Thoracic aorta (tissue), 2 donors: ENCODE results near the gene EEA1. TPM values are rescaled to one million over a fixed set of nuclear protein-coding genes. Genes with fewer than 3 reads are reported as not detected.

Experiments
- ATAC-seq: fragments of 150-250 bp; one replicate; pipeline ENCODE4 v1.8.0; 2017; ENCODE audit warnings: low read depth; ENCODE audit not compliant: insufficient number of reproducible peaks, low FRiP score
- DNase-seq: peaks from one replicate; pipeline ENCODE4 v3.0.0-alpha.2; 2020; ENCODE audit warnings: low spot score
- H3K27ac ChIP-seq, 2 donors: fragments of 200-600 bp; sonication (generic); 1 replicate in 1 of 2; 2 replicates in 1 of 2; pipeline ENCODE4 v1.5.1; 2016; ENCODE audit warnings: mild to moderate bottlenecking in 2 of 2, moderate library complexity in 2 of 2
- H3K27me3 ChIP-seq: fragments of 200-600 bp; sonication (generic); replicated peaks from 2 replicates; pipeline ENCODE4 v1.6.0; 2016; ENCODE audit warnings: mild to moderate bottlenecking; ENCODE audit not compliant: insufficient read depth
- H3K36me3 ChIP-seq: fragments of 200-600 bp; sonication (generic); one replicate; pipeline ENCODE4 v1.5.1; 2016
- H3K4me1 ChIP-seq, 2 donors: fragments of 200-600 bp; sonication (generic); 1 replicate in 1 of 2; 2 replicates in 1 of 2; pipeline versions ENCODE4 v1.5.1 to v1.6.0; 2016; ENCODE audit warnings: low read depth in 2 of 2, mild to moderate bottlenecking in 1 of 2; ENCODE audit not compliant: control insufficient read depth in 1 of 2
- H3K4me3 ChIP-seq: fragments of 200-600 bp; sonication (generic); 2 replicates; pipeline ENCODE4 v1.5.1; 2016; ENCODE audit warnings: mild to moderate bottlenecking
- H3K9me3 ChIP-seq: fragments of 200-600 bp; sonication (generic); 2 replicates; pipeline ENCODE4 v1.5.1; 2016
- CTCF ChIP-seq: fragments of 200-600 bp; sonication (generic); IDR thresholded peaks from one replicate; pipeline ENCODE4 v1.5.1; 2019; ENCODE audit warnings: antibody characterized with exemption
- total RNA-seq, 2 donors: library from RNA; depleted of rRNA; stranded (reverse); fragments of >200 nt; gene quantifications; one replicate each; pipeline versions ENCODE4 v1.1.0 to v1.2.3, GENCODE V29; 2016

The EEA1 gene
- total RNA-seq, 2 donors from 2014 or later = 19.1 to 40.1 TPM

DNA sequence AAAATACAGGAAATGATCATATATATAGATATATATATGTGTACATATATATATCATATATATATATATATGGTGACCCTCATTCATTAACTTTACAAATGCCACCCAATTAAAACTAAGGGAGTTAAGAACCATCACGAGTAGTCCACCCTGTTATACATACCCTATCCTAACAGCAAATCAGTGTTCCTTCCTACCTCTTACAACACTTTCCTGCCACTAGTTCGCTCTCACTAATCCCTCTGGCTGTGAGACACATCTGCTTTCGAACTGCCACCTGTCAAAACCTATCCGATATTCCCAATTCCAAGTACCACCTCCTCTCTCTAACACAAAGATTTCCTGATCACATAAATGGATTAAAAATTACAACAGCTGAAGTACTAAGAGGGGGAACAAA, 100.5 kb downstream of the EEA1 start:
- ATAC-seq = no peak
- Histone ChIP-seq H3K36me3 (peaks cover 5% of the 10 kb centered on the region), H3K27ac (no peak overlapping the region), H3K9me3 (no peaks in the 10 kb centered on the region), H3K27me3 (no peaks in the 10 kb centered on the region), H3K4me3 (no peak overlapping the region), H3K4me1 (peaks cover 0 to under 1% of the 10 kb centered on the region in 2 donors)
- TF ChIP-seq CTCF = no peak
- DNase-seq = no peak

GRCh38 chr12:92827836-92828431, 101.2 kb downstream of the EEA1 start:
- Histone ChIP-seq H3K27ac (no peak overlapping the region), H3K36me3 (peaks cover 5% of the 10 kb centered on the region), H3K9me3 (no peaks in the 10 kb centered on the region), H3K4me3 (no peak overlapping the region), H3K27me3 (no peaks in the 10 kb centered on the region), H3K4me1 (no peaks in the 10 kb centered on the region)
- ATAC-seq = no peak
- no peak for TF ChIP-seq CTCF
- no peak for DNase-seq

DNA sequence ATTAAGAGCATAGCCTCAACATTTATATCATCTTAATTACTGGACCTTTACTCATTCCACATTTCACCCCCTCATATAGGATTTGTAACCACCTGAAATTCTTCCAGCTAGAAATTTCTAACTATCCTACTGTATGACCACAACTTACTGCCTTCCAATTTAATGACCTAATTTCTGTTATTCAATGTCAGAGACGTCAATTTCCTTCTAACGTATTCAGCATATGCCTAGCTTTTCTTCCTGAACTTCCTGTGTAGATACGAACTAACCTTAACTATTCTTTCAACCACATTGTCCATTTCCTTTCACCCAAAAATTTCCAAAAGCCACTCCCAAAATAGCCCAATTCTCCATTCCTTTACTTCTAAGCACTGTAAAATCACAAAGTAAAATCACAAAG, 108.0 kb downstream of the EEA1 start:
- Histone ChIP-seq H3K4me3 (no peak overlapping the region), H3K9me3 (no peaks in the 10 kb centered on the region), H3K4me1 (no peaks in the 10 kb centered on the region), H3K27ac (no peak overlapping the region), H3K27me3 (no peaks in the 10 kb centered on the region), H3K36me3 (peaks cover 5% of the 10 kb centered on the region)
- no peak for ATAC-seq
- no peak for TF ChIP-seq CTCF
- no peak for DNase-seq

DNA sequence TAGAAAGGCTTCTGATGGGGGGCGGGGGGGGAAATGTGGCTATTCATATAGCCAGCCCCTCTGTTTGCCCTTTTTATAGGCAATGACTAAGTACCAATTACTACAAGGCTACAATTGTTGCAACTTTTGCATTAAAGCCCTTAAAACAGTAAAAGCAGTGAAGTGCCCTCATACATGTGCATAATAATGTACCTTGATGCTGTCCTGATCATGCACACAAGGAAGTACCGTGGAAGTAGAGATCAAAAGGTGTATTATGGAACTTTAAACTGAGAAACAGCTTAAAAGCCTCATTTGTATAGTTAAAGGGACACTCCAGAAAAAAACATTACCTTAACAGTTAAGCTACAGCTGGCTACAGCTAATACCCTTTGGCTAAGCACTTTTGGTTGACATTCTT, 114.5 kb downstream of the EEA1 start:
- H3K36me3 ChIP-seq = peaks cover 9% of the 10 kb centered on the region
- H3K9me3 ChIP-seq = no peaks in the 10 kb centered on the region
- H3K27me3 ChIP-seq = no peaks in the 10 kb centered on the region
- H3K4me1 ChIP-seq = no peaks in the 10 kb centered on the region
- ATAC-seq (no peak), DNase-seq (no peak)
- no peak for TF ChIP-seq CTCF
- H3K27ac ChIP-seq = no peak overlapping the region
- H3K4me3 ChIP-seq = no peak overlapping the region

DNA sequence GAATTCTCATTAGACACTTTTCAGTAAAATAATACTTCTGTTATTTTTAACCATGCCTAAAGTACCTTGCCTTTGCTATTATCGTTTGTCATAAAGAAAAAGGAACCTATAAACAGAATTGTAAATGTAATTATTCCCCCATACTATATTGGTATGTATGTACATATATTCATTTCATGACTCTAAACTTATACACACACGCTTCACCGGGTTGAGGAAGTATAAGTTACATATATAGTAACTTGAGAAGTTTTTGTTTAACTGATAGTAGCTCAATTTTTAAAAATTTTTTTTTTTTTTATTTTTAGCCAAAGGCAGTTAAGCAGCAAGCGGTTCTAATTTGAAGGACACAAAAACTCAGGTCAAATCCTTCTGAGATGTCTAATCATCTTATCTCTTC, 118.7 kb downstream of the EEA1 start:
- ATAC-seq = no peak
- Histone ChIP-seq H3K9me3 (no peaks in the 10 kb centered on the region), H3K36me3 (peaks cover 8% of the 10 kb centered on the region), H3K27ac (no peak overlapping the region), H3K27me3 (no peaks in the 10 kb centered on the region), H3K4me1 (no peaks in the 10 kb centered on the region), H3K4me3 (no peak overlapping the region)
- TF ChIP-seq CTCF = no peak
- no peak for DNase-seq
